K562 (cell line): ENCODE measurements around the gene DPH6. TPM values are rescaled to one million over a fixed set of nuclear protein-coding genes. Genes with fewer than 3 reads are reported as not detected.

Experiments
- ATAC-seq: fragments of 200-7000 bp; cut with Tn5 transposase; 3 replicates; pipeline ENCODE4 v1.9.1; 2020; ENCODE audit warnings: moderate library complexity
- BruUV-seq: library from RNA; stranded (reverse); fragments of 400-500 nt; replicated peaks from 2 replicates; lab custom pipeline; 2021; lab: Mats Ljungman, UMichigan
- CTCF ChIA-PET: fragments of 300-600 bp; formaldehyde crosslinking; extraction: SDS; loops from one replicate; lab custom pipeline; 2021; ENCODE audit warnings: low intra/inter-chr PET ratio; lab: Yijun Ruan, JAX
- POLR2A ChIA-PET: fragments of 300-600, 350-650 bp; sonication (Branson Sonifier 250); formaldehyde crosslinking; extraction: SDS; loops from one replicate; lab custom pipeline; 2021; ENCODE audit warnings: antibody characterized with exemption, inconsistent platforms; lab: Yijun Ruan, JAX
- DNase-seq, 4 experiments: peaks; one replicate each; pipeline versions ENCODE4 v3.0.0 to v3.0.0-alpha.2; 2011 to 2018; ENCODE audit warnings: low spot score in 3 of 4, mixed read lengths in 3 of 4; ENCODE audit errors: extremely low read depth in 1 of 4
- FAIRE-seq: peaks from 2 replicates; lab custom pipeline; 2011; peaks lifted over from hg19 to GRCh38; lab: Jason Lieb, UNC
- H2AFZ ChIP-seq: 2 replicates; pipeline ENCODE4 v1.6.0; 2011; ENCODE audit warnings: low read depth, low read length, control low read depth, inconsistent platforms
- H3K27ac ChIP-seq: fragments of 200-600 bp; 3 replicates; pipeline ENCODE4 v1.8.0; 2011; ENCODE audit warnings: low read depth, mild to moderate bottlenecking, control low read depth, inconsistent platforms, low read length, moderate library complexity, mixed read lengths; ENCODE audit errors: extremely low read depth
- H3K27me3 ChIP-seq, 2 experiments: fragments of 300-600 bp in 1 of 2; 2 replicates in 1 of 2; 3 replicates in 1 of 2; pipeline versions ENCODE4 v1.6.0 to v1.8.0; 2011; ENCODE audit warnings: inconsistent platforms in 2 of 2, low read length in 2 of 2, mild to moderate bottlenecking in 1 of 2, mixed read lengths in 1 of 2, moderate library complexity in 1 of 2; ENCODE audit not compliant: control insufficient read depth in 2 of 2, insufficient read depth in 2 of 2
- H3K36me3 ChIP-seq: fragments of 300-600 bp; 3 replicates; pipeline ENCODE4 v1.8.0; 2011; ENCODE audit warnings: mild to moderate bottlenecking, low read length, inconsistent platforms; ENCODE audit not compliant: control insufficient read depth, insufficient read depth
- H3K4me1 ChIP-seq, 2 experiments: fragments of 200-600 bp in 1 of 2; replicated peaks in 1 of 2; 2 replicates in 1 of 2; 3 replicates in 1 of 2; pipeline versions ENCODE4 v1.5.1 to v1.8.0; 2011; ENCODE audit warnings: inconsistent platforms in 2 of 2, low read length in 2 of 2, mild to moderate bottlenecking in 1 of 2, mixed read lengths in 1 of 2, moderate library complexity in 1 of 2; ENCODE audit not compliant: control insufficient read depth in 2 of 2, insufficient read depth in 2 of 2
- H3K4me2 ChIP-seq: 2 replicates; pipeline ENCODE4 v1.6.1; 2011; ENCODE audit warnings: low read length, control low read depth, inconsistent platforms, mixed read lengths; ENCODE audit not compliant: insufficient read depth
- H3K4me3 ChIP-seq: fragments of 200-600 bp; sonication (generic), shearing (Covaris generic); 2 replicates; pipeline ENCODE4 v1.5.1; 2016; ENCODE audit warnings: control low read depth, inconsistent platforms
- H3K79me2 ChIP-seq: fragments of 200-600 bp; 3 replicates; pipeline ENCODE4 v1.8.0; 2011; ENCODE audit warnings: low read length, inconsistent platforms; ENCODE audit not compliant: control insufficient read depth, insufficient read depth
- H3K9ac ChIP-seq, 2 experiments: 2 replicates each; pipeline versions ENCODE4 v1.6.0 to v1.6.1; 2011; ENCODE audit warnings: low read depth in 2 of 2, low read length in 2 of 2, control low read depth in 1 of 2, inconsistent platforms in 1 of 2, mild to moderate bottlenecking in 1 of 2, mixed read lengths in 1 of 2; ENCODE audit not compliant: insufficient read depth in 1 of 2
- H3K9me1 ChIP-seq: one replicate; pipeline ENCODE4 v1.6.0; 2011; ENCODE audit warnings: inconsistent platforms, mild to moderate bottlenecking, low read length, moderate library complexity; ENCODE audit not compliant: control insufficient read depth, insufficient read depth
- H3K9me3 ChIP-seq: replicated peaks from 2 replicates; pipeline ENCODE4 v1.5.1; 2011; ENCODE audit warnings: low read depth, low read length, inconsistent platforms; ENCODE audit not compliant: control insufficient read depth, insufficient read depth
- H4K20me1 ChIP-seq: replicated peaks from 2 replicates; pipeline ENCODE4 v1.6.1; 2011; ENCODE audit warnings: low read length, inconsistent platforms, mixed read lengths; ENCODE audit not compliant: control insufficient read depth, insufficient read depth
- C11orf30 ChIP-seq: fragments of 450-650 bp; IDR thresholded peaks from 2 replicates; pipeline ENCODE4 v1.6.1; 2016; ENCODE audit warnings: low read depth, mild to moderate bottlenecking
- CAMTA2 ChIP-seq: fragments of 250-450 bp; sonication (Bioruptor Pico); conservative IDR thresholded peaks from 2 replicates; pipeline ENCODE4 v1.5.1; 2022
- CHD1 ChIP-seq: fragments of 200-600 bp; sonication (generic); IDR thresholded peaks from one replicate; pipeline ENCODE4 v1.6.1; 2012; ENCODE audit warnings: mild to moderate bottlenecking, moderate library complexity, low read length, inconsistent platforms
- CTCFL ChIP-seq: IDR thresholded peaks from 2 replicates; pipeline ENCODE4 v1.6.1; 2011; ENCODE audit warnings: borderline replicate concordance, low read depth, mild to moderate bottlenecking, moderate library complexity, low read length; ENCODE audit not compliant: insufficient read depth, poor library complexity, severe bottlenecking
- EHMT2 ChIP-seq: fragments of 450-650 bp; IDR thresholded peaks from 2 replicates; pipeline ENCODE4 v1.6.1; 2018; ENCODE audit warnings: antibody characterized with exemption
- FOSL1 ChIP-seq: fragments of 200-800 bp; sonication (Bioruptor generic); conservative IDR thresholded peaks from 2 replicates; pipeline ENCODE4 v1.6.1; 2016; ENCODE audit warnings: missing genetic modification characterization, missing compliant biosample characterization
- FOXM1 ChIP-seq, 2 experiments: fragments of 450-650 bp in 1 of 2; sonication (generic) in 1 of 2; formaldehyde crosslinking in 1 of 2; IDR thresholded peaks; 2 replicates each; pipeline versions ENCODE4 v1.6.1 to v1.9.0; 2017 to 2022; ENCODE audit warnings: low read depth in 2 of 2, mild to moderate bottlenecking in 2 of 2, missing genetic modification reagents in 1 of 2, moderate library complexity in 1 of 2
- HMBOX1 ChIP-seq: sonication (generic); IDR thresholded peaks from 2 replicates; pipeline ENCODE4 v1.6.1; 2016
- LEF1 ChIP-seq: fragments of 450-650 bp; IDR thresholded peaks from 2 replicates; pipeline ENCODE4 v1.6.1; 2016; ENCODE audit warnings: mild to moderate bottlenecking
- NUFIP1 ChIP-seq: fragments of 450-650 bp; IDR thresholded peaks from 2 replicates; pipeline ENCODE4 v1.6.1; 2018; ENCODE audit not compliant: partially characterized antibody
- POLR2B ChIP-seq: fragments of 450-650 bp; IDR thresholded peaks from 2 replicates; pipeline ENCODE4 v1.6.1; 2018; ENCODE audit warnings: low read depth; ENCODE audit not compliant: partially characterized antibody
- SNAPC5 ChIP-seq: fragments of 250-450 bp; sonication (Bioruptor Pico); IDR thresholded peaks from 2 replicates; pipeline ENCODE4 v1.8.0; 2021; ENCODE audit warnings: moderate library complexity, mild to moderate bottlenecking, inconsistent platforms
- TCFL5 ChIP-seq: fragments of 250-450 bp; sonication (Bioruptor Pico); conservative IDR thresholded peaks from 2 replicates; pipeline ENCODE4 v1.6.1; 2021; ENCODE audit warnings: mild to moderate bottlenecking, moderate library complexity, matching md5 sums
- TEAD4 ChIP-seq, 2 experiments: sonication (generic) in 1 of 2; formaldehyde crosslinking in 1 of 2; IDR thresholded peaks; 2 replicates each; pipeline versions ENCODE4 v1.6.1 to v1.8.0; 2012 to 2022; ENCODE audit warnings: borderline replicate concordance in 1 of 2, inconsistent platforms in 1 of 2, low read length in 1 of 2, mild to moderate bottlenecking in 1 of 2, missing genetic modification reagents in 1 of 2
- ZC3H4 ChIP-seq: sonication (generic); formaldehyde crosslinking; IDR thresholded peaks from 2 replicates; pipeline ENCODE4 v1.9.0; 2021; ENCODE audit warnings: missing genetic modification reagents, borderline replicate concordance
- ZZZ3 ChIP-seq: fragments of 450-650 bp; IDR thresholded peaks from 2 replicates; pipeline ENCODE4 v1.6.1; 2016; ENCODE audit warnings: antibody characterized with exemption, mild to moderate bottlenecking, moderate library complexity
- WGBS: fragments of 100-300 bp; shearing (Covaris generic); methylation state at CpG from one replicate; pipeline ENCODE4 v1.1.6; 2016; ENCODE audit warnings: low coverage, mixed read lengths; ENCODE audit not compliant: insufficient coverage; ENCODE audit errors: missing lambda C conversion rate; 5-methylcytosine and 5-hydroxymethylcytosine counted together
- in situ Hi-C: fragments of 300-500 bp; cut with MboI; formaldehyde crosslinking; loops from 4 replicates; pipeline ENCODE4 v1.15.0; 2018; ENCODE audit warnings: inconsistent platforms, mixed read lengths
- intact Hi-C: fragments of 100-400 bp; cut with micrococcal nuclease; formaldehyde crosslinking; loops from 2 replicates; pipeline ENCODE4 v1.14.2; 2022
- polyA plus RNA-seq, 8 experiments: library from polyadenylated mRNA; depleted of rRNA in 4 of 8; stranded (reverse) in 5 of 8; unstranded in 3 of 8; fragments of >200 nt; fragmentation: Nextera tagmentation in 2 of 8; fragmentation: Illumina TruSeq in 1 of 8; extraction: Ambion mirVana in 2 of 8; extraction: Trizol in 1 of 8; gene quantifications; 2 replicates each; pipeline versions ENCODE4 v1.2.1 to v1.2.3, GENCODE V29; 2011 to 2014; ENCODE audit warnings: inconsistent platforms in 1 of 8, missing spikeins in 1 of 8
- total RNA-seq, 7 experiments: library from RNA; depleted of rRNA in 6 of 7; stranded (reverse); fragments of >200 nt in 6 of 7; fragmentation: Illumina TruSeq in 2 of 7; extraction: Trizol in 2 of 7; gene quantifications; 2 replicates each; pipeline versions ENCODE4 v1.2.1 to v1.2.3, GENCODE V29; 2011 to 2021; ENCODE audit warnings: low replicate concordance in 1 of 7

Gene DPH6
- total and polyA plus RNA-seq, 9 of the 15 experiments (the other 6 are each of a cell fraction or from before 2014, with no cell fraction given) = 10.1 to 69.1 (median 18.8) TPM

GRCh38 chr15:35481992-35482391 lies 64.0 kb downstream of the DPH6 start:
- in situ Hi-C loops (no loop called here), intact Hi-C loops (no loop called here)
- Histone ChIP-seq H3K27me3 (no peaks in the 10 kb centered on the region), H3K27ac (no peak overlapping the region; the same call in 2 of the 3 replicates), H2AFZ (no peak overlapping the region), H3K4me1 (no peaks in the 10 kb centered on the region; a peak in 2 of 5 replicates), H3K9me3 (no peaks in the 10 kb centered on the region; the same call in none of the 2 replicates), H3K36me3 (no peaks in the 10 kb centered on the region), H3K9me1 (no peaks in the 10 kb centered on the region), H3K79me2 (no peaks in the 10 kb centered on the region), H4K20me1 (no peaks in the 10 kb centered on the region), H3K4me3 (no peak overlapping the region), H3K4me2 (no peak overlapping the region), H3K9ac (no peak overlapping the region)
- FAIRE-seq (no peak), ATAC-seq (peak; percentile 39; the same call in 1 of the 3 replicates), DNase-seq (peak in 1 of 4 experiments; percentile 34)
- 23% methylated on average over 2 of the region's 2 CpGs for whole genome bisulfite sequencing
- ChIA-PET POLR2A (interaction anchor here (1.0 kb wide), 1 partner anchor 75 kb away, joined by 3 read pairs; no protein-coding TSS in a partner anchor), CTCF (no interaction called here)
- no TSS peak for BruUV-seq
- TF ChIP-seq ZC3H4 (CRISPR knock-in tag) (no peak), ZZZ3 (no peak), CAMTA2 (CRISPR knock-in tag) (no peak), CTCFL (no peak), SNAPC5 (CRISPR knock-in tag) (no peak), POLR2B (no peak), CHD1 (no peak), TCFL5 (CRISPR knock-in tag) (no peak), FOSL1 (tag) (0 out of 2 replicates have a peak, but pooled peaks have one; percentile 14), LEF1 (no peak), TEAD4 (IDR thresholded peaks at IDR 0.05; ENCODE audit: low read length) (0 out of 2 replicates have a peak, but pooled peaks have one; percentile 17), TEAD4 (CRISPR knock-in tag; IDR thresholded peaks at IDR 0.05; ENCODE audit: borderline replicate concordance) (no peak), EHMT2 (no peak), NUFIP1 (no peak), C11orf30 (no peak), FOXM1 (IDR thresholded peaks at IDR 0.05; ENCODE audit: low read depth) (no peak), FOXM1 (CRISPR knock-in tag; IDR thresholded peaks at IDR 0.05; ENCODE audit: low read depth) (no peak), HMBOX1 (peak; percentile 90)
